Stimulated activated CD4-positive, alpha-beta T cell treated with anti-CD3 and anti-CD28 coated beads, Interleukin-1b, Interleukin-23, amount 100 ng/mL, for 48 hours (primary cell): ENCODE results near the gene CACNG3.
"Not testable (repeated sequence)": the region's sequence is repeated elsewhere in the genome, so short reads cannot be mapped to it uniquely, and the experiment has no call there.

Source experiments
- DNase-seq: peaks from one replicate; pipeline ENCODE4 v3.0.0-alpha.2; 2020

CACNG3 gene

DNA sequence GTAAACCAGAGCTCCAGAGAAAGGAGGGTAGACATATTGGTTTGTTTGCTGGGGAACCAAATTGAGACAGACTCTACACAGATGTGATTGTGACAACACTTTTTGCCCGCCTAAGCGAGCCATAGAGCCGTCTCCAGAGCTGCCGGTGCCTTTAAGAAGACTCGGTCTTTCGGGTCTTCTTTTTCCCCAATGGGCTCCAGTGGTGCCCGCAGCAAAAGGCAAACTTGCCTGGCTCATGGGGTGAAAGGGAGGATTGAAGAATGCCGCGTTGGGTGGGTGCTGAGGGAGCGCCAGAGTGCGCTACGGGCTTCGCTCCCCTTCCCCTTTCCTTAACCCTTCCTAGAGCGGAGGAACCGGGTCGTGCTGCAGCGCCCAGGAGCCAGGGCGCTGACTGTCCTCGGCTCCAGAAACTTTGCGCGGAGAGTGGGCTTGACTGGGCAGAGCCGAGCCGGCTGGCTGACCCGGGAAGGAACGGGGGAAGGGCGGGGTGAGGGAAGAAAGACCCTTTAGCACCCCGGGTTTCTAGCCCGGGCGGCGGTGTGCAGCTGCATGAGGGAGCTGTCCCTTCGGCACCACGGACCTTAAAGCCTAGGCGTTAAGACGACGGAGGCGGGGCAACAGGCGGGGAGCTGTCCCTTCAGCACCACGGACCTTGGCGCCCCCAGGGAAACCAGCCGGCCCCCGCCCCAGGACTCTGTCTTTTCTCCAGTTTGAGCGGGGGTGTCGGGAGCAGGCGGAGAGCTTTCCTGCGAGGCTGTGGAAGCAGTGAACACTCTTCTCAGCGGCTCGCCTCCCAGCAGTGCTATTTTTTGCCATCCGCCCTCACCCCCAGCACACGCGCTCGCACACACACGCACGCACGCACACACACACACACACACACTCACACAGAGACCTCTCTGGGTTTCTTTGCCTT is at the start of gene CACNG3:
TSS of gene CACNG3 (plus strand) at position 880 of the 916 bp plus-strand sequence. CDS start 420 bp downstream, outside the sequence.
- DNase-seq: peak; percentile 64

DNA sequence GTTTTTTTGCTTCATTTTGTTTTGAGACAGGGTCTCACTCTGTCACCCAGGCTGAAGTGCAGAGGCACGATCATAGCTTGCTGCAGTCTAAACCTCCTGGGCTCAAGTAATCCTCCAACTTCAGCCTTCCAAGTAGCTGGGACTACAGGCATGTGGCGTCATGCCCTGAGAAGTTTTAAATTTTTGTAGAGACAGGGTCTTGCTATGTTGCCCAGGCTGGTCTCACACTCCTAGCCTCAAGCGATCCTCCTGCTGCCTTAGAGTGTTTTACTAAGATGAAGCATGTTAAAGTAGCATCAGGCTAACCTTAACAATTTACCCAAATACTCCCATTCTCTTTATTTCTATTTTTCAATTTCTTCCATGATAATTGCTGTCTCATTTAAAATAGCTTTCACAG is 49.2 kb upstream of the CACNG3 start:
- no peak for DNase-seq

DNA sequence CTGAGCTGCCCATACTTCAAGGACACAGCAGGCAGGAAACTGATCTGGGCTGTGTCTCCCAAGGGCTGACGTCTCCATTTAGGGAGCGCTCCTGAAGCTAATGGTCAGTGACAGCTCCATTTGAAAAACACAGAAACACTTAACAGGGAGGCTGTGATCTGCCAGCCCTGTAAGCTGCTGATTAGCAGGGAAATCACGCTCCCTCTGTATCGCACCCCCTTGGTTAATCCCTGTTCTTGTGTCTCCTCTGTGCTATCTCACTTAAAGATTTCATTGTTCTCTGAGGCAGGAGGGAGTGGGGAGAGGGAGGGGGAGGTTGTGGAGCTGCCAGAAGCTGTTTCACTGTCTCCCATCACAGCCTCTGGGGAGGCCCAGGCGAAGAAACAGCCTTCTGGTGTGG is 47.4 kb upstream of the CACNG3 start:
- DNase-seq: no peak

DNA sequence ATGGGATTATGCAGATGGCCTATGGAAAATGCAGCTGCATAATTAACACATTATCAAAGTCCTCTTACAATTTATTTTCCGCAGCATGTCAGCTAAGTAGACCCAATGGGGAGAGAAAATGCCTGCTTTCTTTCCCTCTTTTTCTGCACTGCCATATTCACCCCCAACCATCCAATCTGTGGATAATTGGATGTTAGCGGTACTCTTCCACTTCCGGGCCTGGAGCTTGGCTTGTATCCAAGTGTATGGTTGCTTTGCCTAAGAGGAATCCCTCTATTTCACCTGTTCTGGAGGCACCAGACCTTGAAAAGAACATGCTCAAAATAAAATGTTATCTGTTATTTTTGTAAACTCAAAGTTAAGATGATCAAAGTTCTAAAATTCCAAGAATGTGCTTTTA is 41.1 kb upstream of the CACNG3 start:
- no peak for DNase-seq

DNA sequence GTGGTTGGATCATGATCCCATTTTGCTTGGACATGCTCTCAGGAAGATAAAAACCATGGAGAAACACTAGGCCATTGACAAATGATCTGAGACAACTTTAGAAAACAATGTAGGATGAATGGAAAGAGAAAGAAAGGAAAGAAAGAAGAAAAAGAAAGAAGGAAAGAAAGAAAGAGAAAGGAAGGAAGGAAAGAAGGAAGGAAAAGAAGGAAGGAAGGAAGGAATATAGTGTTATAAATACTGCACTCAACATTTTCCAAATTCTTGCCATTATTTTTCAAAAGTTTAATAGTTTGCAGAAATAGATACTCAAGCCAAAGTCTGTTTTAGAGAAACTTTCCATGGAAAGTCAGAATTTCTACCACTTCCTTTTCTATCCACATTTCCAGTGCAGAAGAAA is 39.2 kb upstream of the CACNG3 start:
- DNase-seq: no peak

DNA sequence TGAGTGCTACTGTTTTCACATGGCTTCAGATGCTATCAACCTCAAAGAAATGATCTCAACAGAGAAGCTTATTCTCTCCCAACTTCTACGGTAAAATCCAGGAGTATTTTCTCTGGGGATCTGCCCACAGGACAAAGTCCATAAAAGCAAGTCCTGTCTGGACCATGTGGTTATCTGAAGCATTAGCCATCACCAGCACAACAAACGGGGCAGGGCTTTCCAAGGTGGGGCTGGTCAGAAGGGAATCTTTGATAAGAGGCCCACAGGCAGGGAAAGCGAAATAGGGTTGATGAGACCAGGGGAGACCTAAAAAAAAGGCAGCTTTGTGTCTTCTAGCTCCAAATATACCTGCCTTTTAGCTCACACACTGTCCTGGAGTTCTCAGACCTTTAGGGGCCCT is 38.7 kb upstream of the CACNG3 start:
- no peak for DNase-seq

DNA sequence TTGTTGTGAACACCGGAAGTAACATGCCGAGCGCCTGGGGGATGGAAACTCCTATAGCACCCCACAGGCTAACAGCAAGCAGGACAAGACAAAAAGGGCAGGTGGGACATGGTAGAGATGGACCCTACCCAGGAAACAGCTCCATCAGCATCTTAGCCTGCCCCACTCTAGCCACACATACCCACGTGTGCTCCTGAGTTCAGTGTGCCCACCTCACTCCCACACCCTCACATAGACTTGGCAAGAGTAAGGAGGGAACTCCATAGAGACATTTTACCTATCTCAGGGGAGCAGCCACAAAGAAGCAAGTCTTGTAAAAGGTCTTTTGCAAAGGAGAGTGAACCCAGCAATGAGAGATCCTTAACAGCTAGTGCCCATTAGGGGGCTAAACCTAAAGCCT is 37.8 kb upstream of the CACNG3 start:
- DNase-seq: no peak

DNA sequence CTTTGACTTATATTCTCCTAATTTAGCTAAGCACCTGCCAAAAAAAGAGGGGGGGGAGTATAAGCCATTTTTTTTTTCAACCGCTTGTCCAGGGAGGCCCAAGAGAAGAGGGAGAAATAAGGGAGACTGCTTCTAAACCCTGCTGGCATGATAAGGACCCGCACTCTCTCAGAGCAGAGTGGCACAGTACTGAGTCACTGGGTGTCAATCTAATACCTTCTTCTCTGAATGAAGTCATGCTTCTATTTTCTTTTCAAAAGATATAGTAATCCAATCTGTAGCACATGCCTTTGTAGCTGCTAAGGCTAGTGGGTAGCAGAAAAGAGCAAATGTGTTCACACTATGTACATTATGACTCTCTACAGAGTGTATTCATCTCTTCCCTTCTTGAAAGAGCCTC is 34.9 kb upstream of the CACNG3 start:
- DNase-seq: no peak

DNA sequence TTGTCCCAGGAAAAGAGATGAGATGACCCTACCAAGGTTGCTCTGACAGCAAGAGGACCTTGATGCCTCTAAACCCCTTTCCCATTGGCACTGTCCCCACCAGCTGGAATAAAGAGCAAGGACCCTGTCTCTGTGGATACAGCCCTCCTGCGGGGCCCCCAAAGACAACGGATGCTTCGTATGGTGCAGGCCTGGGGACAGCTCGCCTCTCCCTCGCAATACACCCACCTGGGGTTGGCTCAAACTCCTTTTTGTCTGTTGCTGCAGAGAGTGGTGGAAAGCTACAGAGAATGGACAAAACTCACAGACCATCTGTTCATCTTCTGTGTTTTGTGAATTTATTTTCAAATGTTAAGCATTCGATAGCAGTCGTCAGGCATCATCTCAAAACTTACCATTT is 27.6 kb upstream of the CACNG3 start:
- no peak for DNase-seq

DNA sequence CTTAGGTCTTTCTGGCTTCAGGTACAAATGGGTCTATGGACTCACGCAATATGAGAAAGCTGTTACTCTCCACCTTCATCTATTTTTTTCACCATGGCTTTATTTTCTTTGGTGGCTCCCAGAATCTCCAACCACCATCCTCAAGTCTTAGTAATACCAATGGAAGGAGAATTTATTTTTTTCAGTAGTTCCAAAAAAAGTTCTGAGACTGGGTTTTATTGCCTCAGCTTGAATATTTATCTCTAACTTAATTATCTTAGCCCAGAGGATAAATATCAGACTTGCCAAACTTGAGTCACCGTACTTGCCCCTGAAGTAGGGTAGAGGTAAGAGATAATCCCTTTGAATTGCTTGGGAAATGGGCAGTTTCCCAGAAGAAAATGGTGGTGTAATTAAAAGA is 23.2 kb upstream of the CACNG3 start:
- no peak for DNase-seq

DNA sequence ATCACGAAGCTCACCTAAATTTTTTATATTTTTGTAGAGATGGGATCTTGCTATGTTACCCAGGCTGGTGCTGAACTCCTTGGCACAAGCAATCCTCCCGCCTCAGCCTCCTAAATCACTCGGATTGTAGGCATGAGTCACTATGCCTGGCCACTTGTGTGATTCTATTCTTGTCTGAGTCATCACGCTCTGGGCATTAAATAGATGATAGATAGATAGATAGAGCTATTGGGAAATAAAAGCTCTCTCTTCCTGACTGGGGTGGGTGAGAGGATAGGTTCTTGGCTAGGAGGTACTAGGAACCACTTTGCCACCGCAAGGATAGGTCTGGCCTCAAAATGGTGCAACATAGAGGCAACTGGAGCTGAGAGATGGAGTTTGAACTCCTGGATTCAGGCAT is 21.4 kb upstream of the CACNG3 start:
- DNase-seq: no peak

DNA sequence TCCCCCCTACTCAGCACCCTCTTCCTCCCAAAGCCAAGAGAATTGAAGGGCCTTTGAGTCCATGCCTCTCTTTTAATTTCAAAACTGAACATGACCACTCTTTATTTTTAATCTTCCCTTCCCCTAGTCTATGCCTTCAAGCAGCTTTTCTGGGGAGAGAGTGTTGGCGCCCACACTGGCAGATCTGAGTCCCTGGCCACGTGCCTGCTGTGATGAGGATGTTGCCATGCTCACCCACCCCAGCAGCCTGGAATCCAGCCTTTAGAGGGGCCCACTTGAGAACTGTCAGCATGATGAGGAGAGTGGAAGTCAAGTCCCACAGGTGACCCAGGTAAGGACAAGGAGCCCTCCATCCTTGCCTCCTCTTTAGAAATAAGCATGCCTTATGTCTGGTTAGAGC is 20.3 kb upstream of the CACNG3 start:
- no peak for DNase-seq

DNA sequence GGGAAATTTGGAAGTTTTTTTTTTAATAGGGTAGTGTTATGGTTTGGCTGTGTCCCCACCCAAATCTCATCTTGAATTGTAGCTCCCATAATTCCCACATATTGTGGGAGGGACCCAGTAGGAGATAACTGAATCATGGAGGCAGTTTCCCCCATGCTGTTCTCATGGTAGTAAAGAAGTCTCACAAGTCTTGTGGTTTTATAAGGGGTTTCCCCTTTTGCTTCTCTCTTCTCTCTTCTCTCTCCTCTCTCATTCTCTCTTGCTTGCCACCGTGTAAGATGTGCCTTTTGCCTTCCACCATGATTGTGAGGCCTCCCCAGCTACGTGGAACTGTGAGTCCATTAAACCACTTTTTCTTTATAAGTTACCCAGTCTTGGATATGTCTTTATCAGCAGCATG is 17.3 kb upstream of the CACNG3 start:
- not testable (repeated sequence) for DNase-seq

DNA sequence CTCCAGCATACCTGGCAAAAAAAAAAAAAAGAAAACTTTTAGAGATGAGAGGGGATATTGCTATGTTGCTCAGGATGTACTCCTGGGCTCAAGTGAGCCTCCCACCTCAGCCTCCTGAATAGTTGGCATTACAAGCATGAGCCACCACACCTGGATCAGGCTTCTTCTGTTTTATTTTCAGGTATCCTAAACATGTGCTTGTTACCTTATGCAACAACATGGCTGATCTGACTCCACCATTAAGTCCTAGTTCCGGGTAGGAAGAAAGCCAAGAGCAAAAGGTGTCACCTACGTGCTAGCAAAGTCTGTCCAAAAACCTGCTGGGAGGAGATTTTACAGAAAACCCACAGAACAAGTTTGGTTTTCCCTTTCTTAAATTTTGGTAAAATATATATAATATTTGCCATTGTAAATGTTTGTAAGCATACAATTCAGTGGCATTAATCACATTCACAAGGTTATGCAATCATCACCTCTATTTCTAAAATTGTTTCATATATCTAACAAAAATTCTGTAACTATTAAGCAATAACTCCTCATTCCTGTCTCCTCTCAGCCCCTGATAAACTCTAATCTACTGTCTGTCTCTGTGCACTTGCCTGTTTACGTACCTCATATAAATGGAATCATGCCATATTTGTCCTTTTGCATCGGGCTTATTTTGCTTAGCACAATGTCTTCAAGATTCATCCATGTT is 9.1 kb upstream of the CACNG3 start:
- no peak for DNase-seq

DNA sequence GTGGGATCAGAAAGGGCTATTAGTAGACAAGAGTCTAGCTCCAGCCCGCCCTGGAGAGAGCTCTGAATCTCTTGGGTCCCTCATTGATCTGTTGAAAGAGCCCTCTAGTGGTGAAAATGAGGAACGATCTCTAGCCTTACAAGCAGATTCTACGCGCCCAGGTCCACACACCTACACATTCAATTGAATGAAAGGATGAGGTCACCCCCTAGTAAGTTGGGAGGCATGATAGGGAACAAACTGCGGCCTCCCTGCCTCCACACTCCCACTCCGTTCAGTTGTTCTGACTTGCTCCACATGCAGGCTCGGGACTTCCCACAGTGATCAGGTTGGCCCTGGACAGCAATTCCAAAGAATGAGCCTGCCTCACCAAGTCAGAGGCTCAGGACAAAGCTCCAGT is 2.9 kb upstream of the CACNG3 start:
- peak; percentile 43 for DNase-seq

DNA sequence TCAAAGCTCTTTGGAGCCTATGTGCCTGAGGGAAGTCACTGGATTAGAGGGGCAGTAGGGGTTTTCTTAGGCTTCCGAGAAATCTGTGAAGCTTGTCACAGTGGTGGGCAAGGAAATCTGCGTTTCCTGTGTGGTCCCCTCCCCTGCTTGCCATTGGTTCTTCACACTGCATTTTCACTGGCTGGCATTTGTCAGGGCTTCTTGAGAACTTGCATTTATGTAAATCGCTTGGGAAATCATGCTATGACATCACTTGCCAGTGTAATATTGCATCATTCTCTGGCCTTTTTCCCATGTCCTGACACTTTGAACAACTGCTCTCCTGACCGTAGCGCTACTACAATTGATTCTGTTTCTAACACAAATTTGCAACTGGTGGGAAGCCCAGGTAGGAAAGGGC is 1.8 kb downstream of the CACNG3 start:
- no peak for DNase-seq

DNA sequence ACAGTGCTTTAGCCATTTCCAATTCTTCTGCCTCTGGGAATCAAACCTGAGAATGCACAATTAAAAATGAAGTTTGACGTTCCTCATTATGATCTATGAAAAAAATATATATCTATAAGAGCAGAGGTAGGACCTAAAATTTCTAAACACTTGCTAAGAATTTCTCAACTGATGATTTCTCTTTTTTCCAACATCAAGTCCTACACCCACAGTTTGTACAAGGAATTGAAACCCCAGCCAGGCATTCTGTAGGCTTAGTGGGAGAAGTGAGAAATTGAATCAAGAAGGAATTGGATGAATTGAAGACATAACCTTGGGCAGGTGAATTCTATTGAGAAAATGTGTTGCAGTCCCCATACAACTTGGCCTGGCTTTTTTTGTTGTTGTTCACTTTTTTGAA is 2.7 kb downstream of the CACNG3 start:
- DNase-seq: no peak

DNA sequence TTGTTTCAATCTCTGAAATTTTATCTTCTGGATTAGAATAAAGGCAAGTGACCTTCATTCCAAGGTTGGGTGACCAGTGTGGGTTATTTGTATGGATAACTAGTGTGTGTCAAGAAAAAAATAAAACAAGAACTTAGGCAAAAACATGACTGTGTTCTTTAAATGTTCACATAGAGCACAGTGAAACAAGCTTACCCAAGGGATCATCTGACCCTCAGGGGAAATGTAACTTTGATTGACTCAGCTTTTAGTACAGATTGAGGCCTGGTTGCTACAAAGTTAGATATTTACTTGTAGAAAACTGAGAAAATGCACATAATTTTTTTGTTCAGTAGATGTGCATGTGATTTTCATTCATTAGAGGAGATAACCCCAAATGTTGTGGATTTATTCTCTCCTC is 6.7 kb downstream of the CACNG3 start:
- no peak for DNase-seq

DNA sequence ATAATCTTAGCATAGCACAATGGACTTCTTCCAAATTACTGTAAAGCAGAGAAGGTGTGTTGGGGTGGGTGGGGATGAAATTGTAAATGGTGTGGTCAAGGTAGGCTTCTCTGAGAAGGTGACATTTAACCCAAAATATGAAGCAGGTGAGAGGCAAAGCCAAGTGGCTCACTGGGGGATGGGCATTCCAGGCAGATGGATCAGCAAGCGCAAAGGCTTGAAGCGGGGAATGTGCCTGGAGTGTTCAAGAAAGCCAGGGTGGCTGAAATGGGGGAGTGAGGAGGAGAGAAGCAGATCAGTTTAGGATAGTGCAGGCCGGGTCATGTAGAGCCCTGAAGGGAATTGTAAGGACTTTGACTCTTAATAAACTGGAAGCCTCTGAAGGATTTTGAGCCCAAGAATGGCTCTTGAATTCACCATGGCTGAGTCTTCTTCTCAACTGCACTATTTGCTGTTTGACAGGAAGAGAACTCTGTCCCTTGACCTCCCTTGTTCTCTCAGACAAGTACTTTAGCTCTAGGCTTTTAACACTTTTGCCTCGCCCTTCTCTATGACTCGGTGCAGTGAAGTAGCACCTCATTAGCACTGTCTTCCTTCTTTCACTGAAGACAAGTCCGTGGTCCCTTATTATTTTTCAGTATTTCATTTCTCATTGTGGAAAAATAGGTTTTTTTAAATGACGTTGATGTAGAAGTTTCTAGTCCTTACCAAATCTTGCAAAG is 14.7 kb downstream of the CACNG3 start:
- no peak for DNase-seq

DNA sequence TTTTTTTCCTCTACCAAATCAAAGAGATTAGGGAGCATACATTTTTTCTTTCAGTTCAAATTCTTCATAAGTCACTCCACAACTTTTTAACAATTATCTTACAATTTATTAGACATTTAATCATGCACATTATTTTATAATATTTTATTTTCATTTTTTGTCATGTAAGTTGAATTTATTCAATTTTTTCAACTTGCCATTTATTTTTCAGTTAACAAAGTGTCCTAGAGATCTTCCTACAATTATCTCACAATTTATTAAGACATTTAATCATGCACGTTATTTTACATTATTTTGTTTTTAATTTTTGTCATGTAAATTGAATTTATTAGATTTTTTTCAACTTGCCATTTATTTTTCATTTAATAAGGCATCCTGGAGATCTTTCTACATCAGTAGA is 16.2 kb downstream of the CACNG3 start:
- no peak for DNase-seq

DNA sequence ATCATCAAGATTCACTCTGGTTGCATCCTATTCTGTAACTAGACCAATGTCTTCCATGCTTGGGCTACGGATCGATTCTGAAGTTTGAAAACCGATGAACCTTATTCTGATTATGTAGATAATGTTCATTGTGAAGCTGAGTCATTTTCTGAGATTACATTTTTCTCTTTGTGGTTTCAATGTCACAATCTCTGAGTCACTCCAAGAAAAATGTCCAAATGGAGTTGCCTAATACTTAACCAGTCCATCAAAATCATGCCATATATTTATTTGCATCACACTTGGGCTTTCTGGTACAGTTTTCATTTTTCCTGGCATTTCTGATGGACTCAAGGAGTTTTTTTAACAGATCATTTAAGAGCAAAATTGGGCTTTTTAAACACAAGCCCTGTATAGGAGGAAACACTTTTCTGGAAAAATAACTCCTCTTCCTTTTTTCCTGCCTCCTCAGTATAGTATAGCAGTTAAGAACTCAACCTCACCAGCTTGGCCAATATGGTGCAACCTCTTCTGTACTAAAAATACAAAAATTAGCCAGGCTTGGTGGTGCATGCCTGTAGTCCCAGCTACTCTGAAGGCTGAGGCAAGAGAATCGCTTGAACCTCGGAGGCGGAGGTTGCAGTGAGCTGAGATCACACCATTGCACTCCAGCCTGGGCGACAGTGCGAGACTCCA is 17.5 kb downstream of the CACNG3 start:
- no peak for DNase-seq

DNA sequence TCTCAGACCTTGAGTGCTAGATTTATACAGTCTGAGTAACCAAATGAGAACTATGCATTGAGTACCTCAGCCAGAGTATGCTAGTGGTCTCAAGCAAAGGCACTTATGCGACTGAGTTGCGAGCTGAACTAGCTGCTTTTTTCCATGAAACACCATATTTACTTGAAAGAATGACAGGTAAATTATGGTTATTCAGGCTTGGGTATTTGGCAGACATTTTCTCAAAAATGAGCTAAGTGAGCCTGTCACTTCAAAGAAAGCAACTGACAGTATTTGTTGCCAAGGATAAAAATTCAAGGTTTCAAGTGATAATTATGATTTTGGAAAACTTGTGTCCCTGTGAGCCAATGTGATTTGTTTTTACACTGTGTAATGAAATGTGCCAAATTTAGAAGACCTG is 19.3 kb downstream of the CACNG3 start:
- DNase-seq: no peak

DNA sequence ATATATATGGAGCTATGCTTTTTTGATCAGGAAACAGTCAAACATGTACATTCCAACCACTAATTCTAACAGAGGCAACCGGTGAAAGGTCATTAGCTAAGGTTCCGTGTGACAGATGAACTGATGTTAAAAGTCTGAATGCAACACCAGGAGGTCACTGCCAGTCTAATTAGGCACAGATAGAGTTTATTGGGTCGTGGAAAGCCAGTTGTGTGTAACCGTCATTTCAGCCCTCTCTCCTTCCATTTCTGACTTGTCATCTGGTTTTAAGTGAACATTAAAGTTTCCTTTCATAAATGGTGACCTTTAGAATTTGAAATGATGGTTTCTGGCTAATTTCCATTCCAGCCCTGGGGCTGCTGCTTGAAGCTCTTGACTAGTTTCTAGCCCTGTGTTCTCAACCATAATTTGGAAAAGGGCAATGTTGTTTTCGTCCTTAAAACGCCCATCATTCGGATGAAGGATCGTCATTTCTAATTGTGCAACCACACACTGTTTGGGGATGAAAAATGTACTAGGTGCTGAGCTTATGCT is 23.9 kb downstream of the CACNG3 start:
- DNase-seq: no peak
